Measurements from ENCODE around the gene UBE2F. TPM values are rescaled to one million over a fixed set of nuclear protein-coding genes. Genes with fewer than 3 reads are reported as not detected.
A peak's percentile ranks its signal among the peaks of the same experiment; 100 is the strongest.
"Not testable (repeated sequence)": the region's sequence is repeated elsewhere in the genome, so short reads cannot be mapped to it uniquely, and the experiment has no call there.

The UBE2F gene
- total RNA-seq, 1 experiment from 2014 or later: 109 TPM

- no peak for DNase-seq (ENCODE audit: low read depth)
These were observed 12.5 kb downstream of the UBE2F start for GRCh38 chr2:237979331-237979730.

GRCh38 chr2:237980087-237980486 lies 13.3 kb downstream of the UBE2F start:
- no peak for DNase-seq (ENCODE audit: low read depth)

- no peak for DNase-seq (ENCODE audit: low read depth)
These were observed 13.9 kb downstream of the UBE2F start for GRCh38 chr2:237980751-237981150.

GRCh38 chr2:237981621-237982020 lies 14.8 kb downstream of the UBE2F start:
- not testable (repeated sequence) for DNase-seq (ENCODE audit: low read depth)

GRCh38 chr2:237982039-237982725 lies 15.4 kb downstream of the UBE2F start:
- no peak for DNase-seq (ENCODE audit: low read depth)

GRCh38 chr2:237983922-237984321 lies 17.1 kb downstream of the UBE2F start:
- DNase-seq (ENCODE audit: low read depth): no peak

GRCh38 chr2:237987268-237987667 lies 20.5 kb downstream of the UBE2F start:
- no peak for DNase-seq (ENCODE audit: low read depth)

- no peak for DNase-seq (ENCODE audit: low read depth)
These were observed 26.9 kb downstream of the UBE2F start for GRCh38 chr2:237993701-237994100.

GRCh38 chr2:237995036-237995435 lies 28.2 kb downstream of the UBE2F start:
- no peak for DNase-seq (ENCODE audit: low read depth)

- no peak for DNase-seq (ENCODE audit: low read depth)
These were observed 29.3 kb downstream of the UBE2F start for GRCh38 chr2:237996021-237996593.

- DNase-seq (ENCODE audit: low read depth): no peak
These were observed 30.7 kb downstream of the UBE2F start for GRCh38 chr2:237997521-237997920.

- peak; percentile 49 for DNase-seq (ENCODE audit: low read depth)
These were observed 31.7 kb downstream of the UBE2F start for GRCh38 chr2:237998530-237998929.

GRCh38 chr2:238003234-238004031 lies 36.6 kb downstream of the UBE2F start:
- no peak for DNase-seq (ENCODE audit: low read depth)

GRCh38 chr2:238004077-238004830 lies 37.4 kb downstream of the UBE2F start:
- DNase-seq (ENCODE audit: low read depth): no peak

- DNase-seq (ENCODE audit: low read depth): no peak
These were observed 38.7 kb downstream of the UBE2F start for GRCh38 chr2:238005528-238005927.

- no peak for DNase-seq (ENCODE audit: low read depth)
These were observed 39.7 kb downstream of the UBE2F start for GRCh38 chr2:238006510-238006909.

- DNase-seq (ENCODE audit: low read depth): no peak
These were observed 41.1 kb downstream of the UBE2F start for GRCh38 chr2:238007924-238008323.

- DNase-seq (ENCODE audit: low read depth): no peak
These were observed 42.7 kb downstream of the UBE2F start for GRCh38 chr2:238009563-238009962.

GRCh38 chr2:238010572-238010971 lies 43.8 kb downstream of the UBE2F start:
- DNase-seq (ENCODE audit: low read depth): no peak

- no peak for DNase-seq (ENCODE audit: low read depth)
These were observed 47.0 kb downstream of the UBE2F start for GRCh38 chr2:238013806-238014205.

- no peak for DNase-seq (ENCODE audit: low read depth)
These were observed 48.9 kb downstream of the UBE2F start for GRCh38 chr2:238015705-238016104.

GRCh38 chr2:238016526-238016925 lies 49.7 kb downstream of the UBE2F start:
- DNase-seq (ENCODE audit: low read depth): no peak

Data from RPMI7951 (cell line).